ENCODE data around the gene BCAN.

DNA sequence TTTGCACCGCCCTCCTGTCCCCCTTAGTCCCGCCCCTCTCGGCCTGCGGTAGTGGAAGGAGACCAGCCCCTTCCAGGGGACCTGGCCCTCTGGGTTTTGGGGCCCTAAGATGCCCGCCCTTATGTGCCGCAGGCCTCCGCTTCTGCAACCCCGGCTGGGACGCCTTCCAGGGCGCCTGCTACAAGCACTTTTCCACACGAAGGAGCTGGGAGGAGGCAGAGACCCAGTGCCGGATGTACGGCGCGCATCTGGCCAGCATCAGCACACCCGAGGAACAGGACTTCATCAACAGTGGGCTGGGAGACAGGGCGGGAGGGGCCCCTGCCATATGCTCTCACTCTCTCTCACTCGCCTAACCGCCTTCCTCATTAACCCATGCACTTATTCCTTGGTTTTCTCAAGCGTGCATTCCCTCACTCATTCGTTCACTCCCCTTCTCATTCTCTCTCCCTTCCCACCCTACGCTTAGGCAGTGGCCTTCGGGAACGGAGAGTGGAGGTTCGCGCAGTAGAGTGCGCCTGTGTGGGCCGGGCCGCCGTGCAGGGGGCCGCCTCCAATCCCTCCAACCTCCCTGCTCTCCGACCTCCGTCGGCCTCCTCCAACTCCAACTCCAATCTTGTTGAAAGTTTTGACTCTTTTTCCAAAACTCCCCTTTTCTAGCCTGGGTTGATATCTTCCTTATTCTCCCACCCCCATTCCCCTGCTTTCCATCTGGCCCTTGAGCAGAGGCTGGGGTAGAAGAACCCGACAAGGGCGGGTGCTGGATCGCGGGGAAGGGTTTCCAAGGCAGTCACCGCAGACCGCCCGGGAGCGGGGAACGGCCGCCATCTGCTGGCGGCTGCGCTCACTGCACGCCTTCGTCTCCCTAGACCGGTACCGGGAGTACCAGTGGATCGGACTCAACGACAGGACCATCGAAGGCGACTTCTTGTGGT, 15.2 kb downstream of the BCAN start:
- TF ChIP-seq, protein P1, sequence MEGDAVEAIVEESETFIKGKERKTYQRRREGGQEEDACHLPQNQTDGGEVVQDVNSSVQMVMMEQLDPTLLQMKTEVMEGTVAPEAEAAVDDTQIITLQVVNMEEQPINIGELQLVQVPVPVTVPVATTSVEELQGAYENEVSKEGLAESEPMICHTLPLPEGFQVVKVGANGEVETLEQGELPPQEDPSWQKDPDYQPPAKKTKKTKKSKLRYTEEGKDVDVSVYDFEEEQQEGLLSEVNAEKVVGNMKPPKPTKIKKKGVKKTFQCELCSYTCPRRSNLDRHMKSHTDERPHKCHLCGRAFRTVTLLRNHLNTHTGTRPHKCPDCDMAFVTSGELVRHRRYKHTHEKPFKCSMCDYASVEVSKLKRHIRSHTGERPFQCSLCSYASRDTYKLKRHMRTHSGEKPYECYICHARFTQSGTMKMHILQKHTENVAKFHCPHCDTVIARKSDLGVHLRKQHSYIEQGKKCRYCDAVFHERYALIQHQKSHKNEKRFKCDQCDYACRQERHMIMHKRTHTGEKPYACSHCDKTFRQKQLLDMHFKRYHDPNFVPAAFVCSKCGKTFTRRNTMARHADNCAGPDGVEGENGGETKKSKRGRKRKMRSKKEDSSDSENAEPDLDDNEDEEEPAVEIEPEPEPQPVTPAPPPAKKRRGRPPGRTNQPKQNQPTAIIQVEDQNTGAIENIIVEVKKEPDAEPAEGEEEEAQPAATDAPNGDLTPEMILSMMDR (IDR thresholded peaks at IDR 0.05): peak in 3 of 4 experiments; percentile 92 to 99 (median 95)
- TF ChIP-seq POLR2A (IDR thresholded peaks at IDR 0.05): no peak
- TF ChIP-seq POLR2AphosphoS5 (IDR thresholded peaks at IDR 0.05): no peak

Measured in gastroesophageal sphincter (tissue), 3 donors.